GM18868 (cell line): Measurements from ENCODE around the gene FLNC.

Source experiments
- ATAC-seq: cut with Tn5 transposase; IDR thresholded peaks from one replicate; pipeline ENCODE4 v1.9.1; 2021; ENCODE audit warnings: mild to moderate bottlenecking, moderate library complexity; ENCODE audit not compliant: unreplicated experiment

Gene FLNC

DNA sequence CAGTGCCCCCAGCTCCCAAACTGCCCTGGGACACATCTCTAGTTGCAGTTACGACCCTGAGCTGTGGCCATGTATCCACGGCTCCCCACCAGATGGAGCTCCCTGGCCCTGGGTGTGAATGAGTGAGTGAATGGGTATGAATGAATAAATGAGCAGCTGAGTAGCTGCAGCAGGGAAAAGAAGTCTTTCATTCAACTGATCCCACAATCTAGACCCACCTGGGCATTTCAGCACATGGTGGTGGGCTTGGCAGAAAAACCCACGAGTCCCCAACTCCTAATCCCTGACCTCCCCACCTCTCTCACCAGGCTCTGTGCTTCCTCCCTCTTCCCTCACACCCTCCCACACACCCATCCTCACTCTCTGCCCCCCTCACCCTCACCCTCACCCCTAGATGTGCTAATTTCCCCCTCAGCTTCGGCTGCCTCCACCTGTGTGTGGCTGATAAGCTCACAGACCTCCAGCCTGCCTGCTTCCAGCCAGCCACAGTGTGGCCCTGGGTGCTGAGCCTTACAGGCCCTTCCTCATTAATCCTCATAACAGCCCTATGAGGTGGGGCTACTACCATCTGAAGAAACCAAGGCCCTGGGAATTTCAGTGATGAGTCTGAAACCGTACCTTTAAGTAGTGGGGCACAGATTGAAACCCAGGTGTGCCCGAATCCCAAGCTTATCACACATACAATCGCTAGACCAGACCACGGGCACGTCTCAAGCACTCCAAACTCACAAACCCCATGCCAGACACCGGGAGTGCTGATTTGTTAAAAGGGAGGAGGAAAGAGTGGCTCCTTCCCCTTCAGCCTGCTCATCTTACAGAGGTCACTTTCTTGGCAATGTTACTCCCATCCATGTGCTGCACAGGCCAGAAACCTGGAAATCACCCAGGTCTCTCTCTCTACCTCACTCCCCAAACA, 30.2 kb downstream of the FLNC start:
- ATAC-seq, result no peak

- ATAC-seq, result no peak
Measured at GRCh38 chr7:128861957-128862570, 31.9 kb downstream of the FLNC start.

GRCh38 chr7:128862571-128863432, 32.6 kb downstream of the FLNC start, which contains the start of gene ATP6V1F:
ATP6V1F (plus strand) TSS chr7:128862856; CDS start chr7:128862905, 49 bp downstream.
- ATAC-seq, result peak; percentile 88

- ATAC-seq, result peak; percentile 49
Measured at GRCh38 chr7:128863433-128863989, 33.3 kb downstream of the FLNC start.

- no peak for ATAC-seq
Measured at GRCh38 chr7:128865303-128865702, 35.1 kb downstream of the FLNC start.

DNA sequence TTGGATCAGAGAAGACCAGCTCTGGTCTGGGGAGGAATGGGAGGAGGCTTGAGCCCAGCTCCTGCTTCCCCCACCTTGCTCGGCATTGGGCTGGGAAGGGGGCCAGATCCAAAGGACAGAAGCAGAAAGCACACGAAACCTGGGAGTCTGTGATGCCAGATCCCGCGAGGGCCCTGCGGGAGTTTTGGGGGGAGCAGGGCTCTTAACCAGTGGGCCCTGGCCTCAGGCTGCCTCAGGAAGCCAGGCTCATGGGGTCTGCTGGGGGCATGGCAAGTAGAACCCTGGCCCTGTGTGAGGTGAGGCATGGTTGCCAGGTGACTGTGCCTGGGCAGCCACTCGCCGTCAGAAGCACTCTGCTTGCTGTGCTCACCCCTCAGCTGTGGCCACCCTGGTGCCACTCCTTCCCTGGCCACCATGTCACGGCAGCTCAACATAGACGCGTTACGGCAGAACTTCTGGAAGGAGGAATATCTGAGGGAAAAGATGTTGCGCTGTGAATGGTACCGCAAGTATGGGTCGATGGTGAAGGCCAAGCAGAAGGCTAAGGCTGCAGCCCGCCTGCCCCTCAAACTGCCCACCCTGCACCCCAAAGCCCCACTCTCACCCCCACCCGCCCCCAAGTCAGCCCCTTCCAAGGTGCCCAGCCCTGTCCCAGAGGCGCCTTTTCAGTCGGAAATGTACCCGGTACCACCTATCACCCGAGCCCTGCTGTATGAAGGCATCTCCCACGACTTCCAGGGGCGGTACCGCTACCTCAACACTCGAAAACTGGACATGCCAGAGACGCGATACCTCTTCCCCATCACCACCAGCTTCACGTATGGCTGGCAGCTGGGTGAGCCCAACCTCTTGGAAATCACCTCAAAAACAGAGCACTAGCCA, 36.0 kb downstream of the FLNC start:
- ATAC-seq, result no peak

- ATAC-seq, result no peak
Measured at GRCh38 chr7:128867241-128867640, 37.0 kb downstream of the FLNC start.

DNA sequence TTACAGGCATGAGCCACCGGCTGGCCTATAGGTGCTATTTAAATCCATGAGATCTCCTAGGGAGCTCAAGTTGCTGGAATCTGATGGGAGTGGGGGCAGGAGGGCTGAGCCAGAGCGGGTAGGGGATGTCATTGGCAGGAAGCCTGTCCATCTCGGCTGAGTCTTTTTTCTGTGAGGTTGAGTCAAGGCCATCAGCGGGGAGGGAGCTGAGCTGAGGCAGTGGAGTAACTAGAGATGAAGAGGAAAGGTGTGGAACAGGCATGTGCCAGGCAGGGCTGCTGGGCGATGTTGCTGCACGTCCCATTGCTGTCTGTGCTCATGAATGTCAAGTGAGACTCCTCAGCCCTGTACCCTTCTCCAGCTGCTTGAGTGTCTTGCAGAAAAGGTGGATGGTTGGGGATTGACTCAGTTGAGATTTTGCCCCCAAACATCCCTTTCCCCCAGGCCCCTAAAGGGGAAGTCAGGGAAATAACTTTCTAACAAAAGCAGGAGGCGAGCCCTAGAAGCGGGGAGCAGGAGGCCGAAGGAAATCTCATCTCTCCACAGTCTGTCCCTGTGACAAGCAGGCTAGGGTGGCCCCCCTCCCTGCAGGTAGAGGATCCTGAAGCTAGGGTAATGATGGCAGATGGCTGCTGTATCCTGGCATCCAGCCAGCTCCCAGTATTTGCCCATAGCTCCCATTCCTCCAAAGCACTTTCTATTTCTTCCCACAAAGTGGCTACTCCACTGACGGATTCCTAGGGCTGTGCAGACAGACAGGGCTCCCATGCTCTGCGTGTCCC, 37.8 kb downstream of the FLNC start:
- no peak for ATAC-seq

DNA sequence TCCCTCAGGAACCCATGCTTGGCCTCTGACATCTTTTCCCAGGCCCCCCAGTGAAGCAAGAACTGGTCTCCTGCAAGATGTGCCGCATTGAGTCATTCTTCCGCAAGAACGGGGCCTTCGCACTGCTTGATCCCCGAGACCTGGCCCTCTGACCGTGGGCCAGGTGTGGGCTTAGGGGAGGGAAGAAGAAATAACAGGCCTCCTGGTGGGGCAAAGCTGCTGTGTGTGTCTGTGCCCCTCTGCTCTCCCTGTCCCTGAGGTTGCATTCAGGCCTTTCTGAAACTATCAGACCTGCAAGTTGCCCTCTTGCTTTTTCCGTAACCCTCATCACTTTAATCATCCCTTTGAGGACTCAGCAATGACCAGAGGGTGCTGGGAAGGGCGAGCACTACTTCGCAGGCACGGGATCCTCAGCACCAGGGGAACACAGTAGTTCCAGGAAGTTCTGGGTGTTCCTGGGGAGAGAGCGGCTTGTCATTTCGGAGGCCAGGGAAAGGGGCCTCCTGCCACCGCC, 38.5 kb downstream of the FLNC start:
- ATAC-seq, result no peak

- peak; percentile 60 for ATAC-seq
Measured at GRCh38 chr7:128869138-128869943, 39.1 kb downstream of the FLNC start.

- ATAC-seq, result peak; percentile 13
Measured at GRCh38 chr7:128869944-128870285, 39.7 kb downstream of the FLNC start.

DNA sequence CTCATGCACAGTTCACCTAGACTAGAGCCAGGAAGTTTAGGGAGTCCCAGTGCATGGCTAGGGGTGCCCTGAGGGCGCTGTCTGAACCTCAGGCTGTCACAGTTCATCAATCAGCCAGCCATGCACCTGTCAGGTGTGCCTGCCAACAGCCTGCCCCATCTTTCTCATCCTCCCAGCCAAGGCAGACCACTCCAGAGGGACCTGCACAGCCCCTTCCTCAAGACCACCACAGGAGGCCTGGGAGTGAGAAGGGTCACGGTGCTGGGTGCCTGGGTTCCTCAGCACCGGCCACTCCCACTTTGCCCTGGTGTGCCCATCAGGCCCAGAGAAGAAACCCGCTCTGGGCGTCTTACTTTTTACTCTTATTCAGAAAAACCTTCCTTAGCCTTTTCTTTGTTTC, 40.8 kb downstream of the FLNC start:
- no peak for ATAC-seq

DNA sequence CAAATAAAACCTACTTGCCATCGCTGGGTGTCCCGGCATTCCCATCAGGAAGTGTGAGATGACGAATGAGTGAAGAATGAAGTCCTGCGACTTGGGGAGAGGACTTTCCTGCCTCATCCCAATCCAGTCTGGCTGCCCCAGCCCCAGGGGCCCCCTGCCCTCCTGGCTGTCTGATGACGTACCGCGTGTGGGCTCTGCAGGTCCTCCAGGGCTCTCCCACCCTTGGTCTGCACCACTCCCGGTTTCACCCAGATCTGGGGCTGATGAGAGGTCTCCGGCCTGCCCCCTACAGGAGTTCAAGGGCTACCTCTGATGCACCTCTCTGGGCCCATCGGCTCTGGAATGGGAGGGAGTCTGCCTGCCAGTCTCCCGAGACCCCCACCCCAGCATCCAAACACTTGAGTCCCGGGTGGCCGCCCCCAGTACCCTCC, 42.2 kb downstream of the FLNC start:
- no peak for ATAC-seq

DNA sequence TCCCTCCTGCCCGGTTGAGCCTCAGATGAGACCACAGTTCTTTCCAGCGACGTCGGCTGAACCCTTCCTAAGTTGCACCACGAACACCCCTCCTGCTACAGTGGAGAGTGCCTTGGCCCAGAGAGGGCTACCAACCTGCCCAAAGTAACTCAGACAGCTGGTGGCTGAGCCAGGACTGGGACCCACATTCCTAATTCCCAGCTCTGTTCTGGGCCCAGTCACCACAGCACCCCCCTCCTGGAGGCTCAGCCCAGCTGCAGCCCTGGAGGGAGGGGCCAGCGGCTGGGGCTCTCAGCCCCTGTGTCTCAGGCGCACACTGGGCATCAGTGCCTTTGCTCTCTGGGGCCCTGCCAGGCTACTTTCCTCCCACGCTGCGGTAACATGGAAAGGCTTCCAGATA, 43.0 kb downstream of the FLNC start:
- no peak for ATAC-seq

DNA sequence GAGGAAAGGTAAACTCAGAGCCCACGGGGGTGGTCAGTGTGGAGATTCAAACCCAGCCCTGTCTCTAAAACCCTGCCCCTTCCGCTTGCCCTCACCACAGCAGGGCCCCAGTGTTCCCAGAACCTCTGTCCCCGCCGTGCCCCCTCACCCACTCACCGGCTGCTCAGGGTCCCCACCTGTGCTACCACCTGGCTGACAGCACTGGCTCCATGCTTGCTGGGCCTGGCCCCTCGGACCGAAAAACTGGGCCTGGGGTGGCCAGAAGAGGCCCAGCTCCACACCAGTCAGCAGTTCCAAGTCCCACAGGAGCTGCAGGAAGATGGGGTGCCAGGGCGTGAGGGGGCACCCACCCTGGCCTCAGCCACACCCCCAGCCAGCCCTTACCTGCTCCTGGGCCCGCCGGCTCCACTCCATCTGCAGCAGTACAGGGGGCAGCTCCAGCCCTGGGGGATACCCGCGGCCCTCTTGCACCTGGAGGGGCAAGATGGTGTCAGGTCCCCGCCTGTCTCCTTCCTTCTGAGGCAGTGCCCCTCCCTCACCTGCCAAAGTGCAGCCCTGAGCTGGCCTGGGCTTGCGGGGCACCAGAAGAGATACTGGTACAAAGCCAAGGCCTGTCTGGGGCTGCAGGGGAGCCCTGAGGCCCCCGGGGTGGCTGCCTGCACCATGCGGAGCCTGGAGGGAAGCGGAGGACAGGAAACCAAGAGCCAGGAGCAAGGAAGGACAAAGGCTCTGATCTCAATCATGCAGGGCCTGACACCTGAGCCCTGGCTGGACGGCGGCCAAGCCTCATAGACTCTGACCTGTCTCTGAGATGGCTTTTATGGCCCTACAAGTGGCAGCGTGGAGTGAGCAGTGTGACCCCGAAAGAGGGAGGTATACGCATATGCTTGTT, 44.2 kb downstream of the FLNC start:
- ATAC-seq, result no peak

GRCh38 chr7:128875523-128875948, 45.3 kb downstream of the FLNC start:
- no peak for ATAC-seq

DNA sequence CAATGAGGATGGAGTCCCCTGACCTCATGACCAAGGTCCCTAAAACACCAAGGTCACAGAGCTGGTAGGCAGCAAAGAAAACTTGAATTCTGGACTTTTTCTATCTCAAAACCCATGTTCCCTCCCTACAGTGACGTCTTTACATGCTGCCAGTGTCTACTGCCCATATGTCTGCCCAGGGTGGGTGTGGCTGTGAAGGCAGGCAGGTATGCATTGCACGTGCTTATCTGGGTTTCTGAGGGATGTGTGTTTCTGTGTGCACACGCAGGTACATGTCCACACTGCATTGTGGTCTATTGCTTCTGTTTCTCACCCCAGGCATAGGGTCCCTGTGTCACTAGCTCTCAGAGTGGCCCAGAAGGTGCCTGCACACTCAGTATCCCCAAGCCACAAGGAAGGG, 45.9 kb downstream of the FLNC start:
- ATAC-seq, result no peak
